Epithelial cell of esophagus (primary cell): Measurements from ENCODE around the gene TRPC5OS.

Experiments
- DNase-seq: peaks from one replicate; pipeline ENCODE4 v3.0.0; 2010; ENCODE audit warnings: low read depth
- H3K4me3 ChIP-seq: 2 replicates; pipeline ENCODE4 v1.5.1; 2011; ENCODE audit warnings: mild to moderate bottlenecking, low read length, control low read depth
- CTCF ChIP-seq: IDR thresholded peaks from 2 replicates; pipeline ENCODE4 v1.5.1; 2011; ENCODE audit warnings: low read depth, mild to moderate bottlenecking, low read length, control low read depth, inconsistent platforms; ENCODE audit not compliant: insufficient read depth; ENCODE audit errors: missing control alignments

TRPC5OS gene

GRCh38 chrX:111869639-111870034, 6.3 kb upstream of the TRPC5OS start:
- DNase-seq, result peak; percentile 53
- peak; percentile 70 for TF ChIP-seq CTCF
- H3K4me3 ChIP-seq, result no peak overlapping the region

- no peak overlapping the region for H3K4me3 ChIP-seq
- DNase-seq, result no peak
- no peak for TF ChIP-seq CTCF
These were observed 1.7 kb upstream of the TRPC5OS start for GRCh38 chrX:111874241-111874640.

DNA sequence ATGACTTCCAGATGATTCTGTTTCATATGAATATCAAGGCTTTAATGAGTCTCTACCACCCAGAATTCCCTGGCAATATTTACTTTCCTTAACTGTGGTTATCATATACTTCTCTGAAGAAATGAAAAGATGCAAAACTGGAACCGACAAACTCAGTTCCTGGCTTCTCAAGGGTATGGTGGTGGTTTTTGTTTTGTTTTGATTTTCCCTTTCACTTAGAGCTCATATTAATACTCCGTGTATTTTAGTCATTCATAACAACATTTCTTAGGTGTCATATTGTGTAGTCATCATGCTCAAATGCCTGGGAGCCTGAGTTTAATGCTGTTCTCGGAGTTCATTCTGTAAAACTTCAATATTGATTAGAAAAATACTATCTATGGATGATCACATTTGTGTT, 665 bp downstream of the TRPC5OS start:
- DNase-seq, result no peak
- H3K4me3 ChIP-seq, result no peak overlapping the region
- no peak for TF ChIP-seq CTCF

- no peak overlapping the region for H3K4me3 ChIP-seq
- no peak for TF ChIP-seq CTCF
- DNase-seq, result no peak
These were observed 1.7 kb downstream of the TRPC5OS start for GRCh38 chrX:111877681-111878080.

GRCh38 chrX:111880735-111881134, 4.8 kb downstream of the TRPC5OS start:
- no peak for DNase-seq
- no peak for TF ChIP-seq CTCF

GRCh38 chrX:111881715-111882114, 5.7 kb downstream of the TRPC5OS start:
- no peak overlapping the region for H3K4me3 ChIP-seq
- no peak for DNase-seq
- TF ChIP-seq CTCF, result no peak

More at GRCh38 chrX:111880735-111881134, 4.8 kb downstream of the TRPC5OS start:
- H3K4me3 ChIP-seq, result no peak overlapping the region

DNA sequence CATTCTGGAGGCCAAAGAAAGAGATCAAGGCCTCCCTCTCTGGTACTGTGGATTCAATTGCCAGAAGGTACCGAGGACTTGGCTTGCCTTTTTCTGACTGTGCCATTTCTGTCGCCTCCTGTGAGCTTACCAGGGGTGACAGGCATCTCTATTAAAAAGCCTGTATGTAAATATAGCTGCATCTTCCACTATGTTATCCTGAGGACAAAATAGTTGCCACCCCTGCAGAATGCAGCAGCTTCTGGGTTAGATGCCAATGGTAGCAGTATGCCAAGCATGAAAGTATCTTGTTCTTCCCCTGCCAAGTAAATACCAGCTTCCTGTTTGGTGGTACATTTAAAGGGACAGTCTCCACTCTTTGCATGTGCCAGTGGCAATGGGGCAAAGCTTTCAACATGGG, 10.7 kb downstream of the TRPC5OS start:
- no peak for DNase-seq
- no peak overlapping the region for H3K4me3 ChIP-seq
- TF ChIP-seq CTCF, result no peak
